GM12873 (cell line): ENCODE measurements around the gene UFL1.

Experiments used
- TF ChIP-seq, protein P1 (sequence below): IDR thresholded peaks from 2 replicates; pipeline ENCODE4 v1.5.1; 2012; ENCODE audit warnings: low read depth, mild to moderate bottlenecking, moderate library complexity, low read length, control low read depth; ENCODE audit not compliant: insufficient read depth; ENCODE audit errors: missing control alignments

Gene UFL1

DNA sequence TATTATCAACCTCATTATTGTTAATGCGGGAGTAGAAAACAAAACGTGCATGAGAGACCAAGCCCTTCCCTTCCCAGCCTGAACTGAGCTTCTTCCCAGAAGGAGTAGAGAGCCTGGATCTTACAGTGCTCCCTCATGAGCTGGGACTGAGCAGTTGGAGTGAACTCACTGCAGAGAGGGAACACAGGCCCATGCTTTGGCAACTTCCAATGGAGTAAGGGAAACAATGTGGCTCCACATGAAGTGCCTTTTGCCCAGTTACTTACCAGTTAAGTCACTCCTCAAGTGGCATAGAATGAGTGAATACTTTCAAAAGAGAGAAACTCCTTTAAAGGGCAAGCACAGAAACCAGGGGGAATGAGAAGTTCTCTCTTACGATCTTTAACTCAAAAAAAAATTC, 53.8 kb downstream of the UFL1 start:
- TF ChIP-seq, protein P1, sequence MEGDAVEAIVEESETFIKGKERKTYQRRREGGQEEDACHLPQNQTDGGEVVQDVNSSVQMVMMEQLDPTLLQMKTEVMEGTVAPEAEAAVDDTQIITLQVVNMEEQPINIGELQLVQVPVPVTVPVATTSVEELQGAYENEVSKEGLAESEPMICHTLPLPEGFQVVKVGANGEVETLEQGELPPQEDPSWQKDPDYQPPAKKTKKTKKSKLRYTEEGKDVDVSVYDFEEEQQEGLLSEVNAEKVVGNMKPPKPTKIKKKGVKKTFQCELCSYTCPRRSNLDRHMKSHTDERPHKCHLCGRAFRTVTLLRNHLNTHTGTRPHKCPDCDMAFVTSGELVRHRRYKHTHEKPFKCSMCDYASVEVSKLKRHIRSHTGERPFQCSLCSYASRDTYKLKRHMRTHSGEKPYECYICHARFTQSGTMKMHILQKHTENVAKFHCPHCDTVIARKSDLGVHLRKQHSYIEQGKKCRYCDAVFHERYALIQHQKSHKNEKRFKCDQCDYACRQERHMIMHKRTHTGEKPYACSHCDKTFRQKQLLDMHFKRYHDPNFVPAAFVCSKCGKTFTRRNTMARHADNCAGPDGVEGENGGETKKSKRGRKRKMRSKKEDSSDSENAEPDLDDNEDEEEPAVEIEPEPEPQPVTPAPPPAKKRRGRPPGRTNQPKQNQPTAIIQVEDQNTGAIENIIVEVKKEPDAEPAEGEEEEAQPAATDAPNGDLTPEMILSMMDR: no peak

GRCh38 chr6:96576221-96576620, 54.6 kb downstream of the UFL1 start:
- TF ChIP-seq, protein P1: no peak

- TF ChIP-seq, protein P1: no peak
These were observed 60.4 kb downstream of the UFL1 start for GRCh38 chr6:96582021-96582420.

DNA sequence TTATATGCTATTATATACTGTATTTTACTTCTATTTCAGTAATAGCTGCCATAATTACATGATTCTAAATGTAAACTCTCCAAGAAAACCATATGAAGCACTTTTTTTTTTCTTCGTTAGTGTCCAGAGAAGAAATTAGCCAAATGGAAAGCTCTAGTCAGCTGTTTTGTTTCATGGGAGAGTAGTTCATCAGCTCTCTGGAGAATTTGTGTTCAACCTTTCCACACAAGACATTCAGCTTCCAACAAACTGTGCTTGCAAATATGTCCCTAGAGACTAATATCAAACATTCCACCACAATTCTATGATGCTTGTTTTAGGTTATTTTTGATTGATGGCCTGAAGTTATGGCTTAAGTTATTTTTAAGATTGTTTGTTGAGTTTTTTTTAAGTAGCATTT, 60.8 kb downstream of the UFL1 start:
- TF ChIP-seq, protein P1: no peak

DNA sequence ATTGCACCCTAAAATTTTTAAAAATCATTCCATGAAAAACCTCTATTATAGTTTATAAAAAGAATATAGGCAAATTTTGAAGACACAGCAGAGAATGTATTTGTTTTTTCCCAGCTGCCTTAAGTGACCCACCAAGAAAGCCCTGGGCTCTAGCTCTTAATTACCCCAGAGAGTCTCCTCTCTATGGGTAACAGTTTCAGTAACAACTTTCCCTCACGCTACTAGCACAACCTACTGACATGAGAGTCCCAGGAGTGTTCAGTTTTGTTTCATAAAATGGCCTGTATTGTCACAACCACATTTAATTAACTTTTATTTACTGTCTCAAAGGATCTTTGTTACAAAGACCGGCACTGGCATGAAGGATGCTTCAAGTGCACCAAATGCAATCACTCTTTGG, 82.8 kb downstream of the UFL1 start:
- TF ChIP-seq, protein P1: no peak
